IPS DF 6.9 (cell line): ENCODE measurements around the gene SHLD2.
"Not testable (repeated sequence)": the region's sequence is repeated elsewhere in the genome, so short reads cannot be mapped to it uniquely, and the experiment has no call there.

Source experiments
- DNase-seq: peaks from one replicate; pipeline ENCODE4 v3.0.0-alpha.2; 2013; ENCODE audit warnings: low read depth, low spot score
- H3K27ac ChIP-seq: one replicate; pipeline ENCODE4 v1.5.1; 2013; ENCODE audit warnings: low read length, control low read depth
- H3K27me3 ChIP-seq: 2 replicates; pipeline ENCODE4 v1.6.1; 2013; ENCODE audit warnings: mild to moderate bottlenecking, low read length; ENCODE audit not compliant: control insufficient read depth, insufficient read depth
- H3K36me3 ChIP-seq: 2 replicates; pipeline ENCODE4 v1.6.1; 2013; ENCODE audit warnings: low read length; ENCODE audit not compliant: control insufficient read depth, insufficient read depth
- H3K4me1 ChIP-seq: 2 replicates; pipeline ENCODE4 v1.6.1; 2013; ENCODE audit warnings: low read length; ENCODE audit not compliant: control insufficient read depth, insufficient read depth
- H3K4me3 ChIP-seq: 2 replicates; pipeline ENCODE4 v1.5.1; 2013; ENCODE audit warnings: mild to moderate bottlenecking, low read length
- H3K9me3 ChIP-seq: 2 replicates; pipeline ENCODE4 v1.6.1; 2013; ENCODE audit warnings: low read length, inconsistent platforms; ENCODE audit not compliant: control insufficient read depth, insufficient read depth
- WGBS: extraction: QIAGEN DNeasy Blood & Tissue Kit; methylation state at CpG from one replicate; pipeline ENCODE4 v1.1.7; 2013; ENCODE audit warnings: mixed read lengths, missing lambda C conversion rate; ENCODE audit not compliant: insufficient read length, insufficient coverage; 5-methylcytosine and 5-hydroxymethylcytosine counted together

Gene SHLD2

GRCh38 chr10:87213150-87213765, 118.3 kb downstream of the SHLD2 start:
- not testable (repeated sequence) for H3K4me3 ChIP-seq, DNase-seq, H3K9me3 ChIP-seq, H3K4me1 ChIP-seq, H3K27ac ChIP-seq, H3K27me3 ChIP-seq, H3K36me3 ChIP-seq
- WGBS: no CpG with 5 or more reads among the region's 8 CpGs

GRCh38 chr10:87213806-87214205, 118.8 kb downstream of the SHLD2 start:
- H3K4me3 ChIP-seq, H3K9me3 ChIP-seq, H3K27me3 ChIP-seq, H3K27ac ChIP-seq, H3K36me3 ChIP-seq, DNase-seq, H3K4me1 ChIP-seq: not testable (repeated sequence)
- WGBS: no CpG with 5 or more reads among the region's 21 CpGs

- DNase-seq, H3K4me3 ChIP-seq, H3K4me1 ChIP-seq: not testable (repeated sequence)
Observed at GRCh38 chr10:87216120-87216519, 121.1 kb downstream of the SHLD2 start.

GRCh38 chr10:87219370-87219769, 124.4 kb downstream of the SHLD2 start:
- DNase-seq, H3K36me3 ChIP-seq, H3K9me3 ChIP-seq, H3K27me3 ChIP-seq, H3K27ac ChIP-seq, H3K4me3 ChIP-seq, H3K4me1 ChIP-seq: not testable (repeated sequence)
- WGBS: no CpG with 5 or more reads among the region's 5 CpGs

More at GRCh38 chr10:87216120-87216519, 121.1 kb downstream of the SHLD2 start:
- WGBS: no CpG with 5 or more reads among the region's 11 CpGs
- H3K27me3 ChIP-seq, H3K36me3 ChIP-seq, H3K27ac ChIP-seq, H3K9me3 ChIP-seq: not testable (repeated sequence)

- H3K27ac ChIP-seq, H3K36me3 ChIP-seq, H3K4me1 ChIP-seq, H3K27me3 ChIP-seq, H3K4me3 ChIP-seq, H3K9me3 ChIP-seq, DNase-seq: not testable (repeated sequence)
- no CpG with 5 or more reads among the region's 30 CpGs for WGBS
Observed at GRCh38 chr10:87222789-87223188, 127.8 kb downstream of the SHLD2 start.

GRCh38 chr10:87225148-87225547, 130.1 kb downstream of the SHLD2 start, which contains the start of gene NUTM2A:
Gene NUTM2A, plus strand, starts transcription at chr10:87225448. Its CDS starts 383 bp downstream, at chr10:87225831.
- not testable (repeated sequence) for DNase-seq, H3K27me3 ChIP-seq, H3K4me1 ChIP-seq, H3K4me3 ChIP-seq, H3K36me3 ChIP-seq, H3K9me3 ChIP-seq, H3K27ac ChIP-seq
- no CpG with 5 or more reads among the region's 3 CpGs for WGBS

- H3K4me1 ChIP-seq, H3K27ac ChIP-seq, H3K9me3 ChIP-seq, H3K4me3 ChIP-seq, H3K36me3 ChIP-seq, DNase-seq, H3K27me3 ChIP-seq: not testable (repeated sequence)
- WGBS: no CpG with 5 or more reads among the region's 20 CpGs
Observed at GRCh38 chr10:87228247-87228646, 133.2 kb downstream of the SHLD2 start.

- WGBS: no CpG with 5 or more reads among the region's 9 CpGs
- not testable (repeated sequence) for H3K36me3 ChIP-seq, H3K4me1 ChIP-seq, DNase-seq, H3K4me3 ChIP-seq, H3K27ac ChIP-seq, H3K9me3 ChIP-seq, H3K27me3 ChIP-seq
Observed at GRCh38 chr10:87229211-87229610, 134.2 kb downstream of the SHLD2 start.

GRCh38 chr10:87234854-87235253, 139.8 kb downstream of the SHLD2 start:
- H3K4me3 ChIP-seq, DNase-seq, H3K27me3 ChIP-seq, H3K27ac ChIP-seq, H3K4me1 ChIP-seq, H3K36me3 ChIP-seq, H3K9me3 ChIP-seq: not testable (repeated sequence)
- no CpG with 5 or more reads among the region's 7 CpGs for WGBS

GRCh38 chr10:87237244-87237643, 142.2 kb downstream of the SHLD2 start:
- H3K4me1 ChIP-seq, H3K4me3 ChIP-seq, H3K27ac ChIP-seq, H3K9me3 ChIP-seq, H3K27me3 ChIP-seq, H3K36me3 ChIP-seq, DNase-seq: not testable (repeated sequence)
- no CpG with 5 or more reads among the region's 5 CpGs for WGBS

GRCh38 chr10:87239346-87239808, 144.4 kb downstream of the SHLD2 start:
- not testable (repeated sequence) for H3K27ac ChIP-seq, H3K4me1 ChIP-seq, H3K27me3 ChIP-seq, H3K36me3 ChIP-seq, H3K9me3 ChIP-seq, DNase-seq, H3K4me3 ChIP-seq
- no CpG with 5 or more reads among the region's 6 CpGs for WGBS
